H1 (cell line): ENCODE results near the gene NRN1L. TPM values are rescaled to one million over a fixed set of nuclear protein-coding genes. Genes with fewer than 3 reads are reported as not detected.
A peak's percentile ranks its signal among the peaks of the same experiment; 100 is the strongest.

Source experiments
- CTCF ChIA-PET: fragments of 300-600 bp; sonication (Branson Sonifier 250); formaldehyde crosslinking; loops from one replicate; lab custom pipeline; 2021; ENCODE audit not compliant: partially characterized antibody; lab: Charles Lee
- POLR2A ChIA-PET: fragments of 300-600 bp; sonication (Branson Sonifier 250); formaldehyde crosslinking; loops from one replicate; lab custom pipeline; 2021; ENCODE audit warnings: inconsistent platforms; ENCODE audit not compliant: partially characterized antibody; lab: Charles Lee
- DNase-seq, 2 experiments: peaks; one replicate each; pipeline versions ENCODE4 v3.0.0 to v3.0.0-alpha.2; 2010 to 2022; ENCODE audit warnings: low spot score in 2 of 2, low read depth in 1 of 2, mixed read lengths in 1 of 2
- FAIRE-seq: peaks from 2 replicates; lab custom pipeline; 2011; peaks lifted over from hg19 to GRCh38; lab: Jason Lieb, UNC
- H2AFZ ChIP-seq: 2 replicates; pipeline ENCODE4 v1.8.1; 2012; ENCODE audit warnings: low read length, inconsistent platforms
- H2AK5ac ChIP-seq: 2 replicates; pipeline ENCODE4 v1.6.1; 2013; ENCODE audit warnings: low read depth, low read length
- H2BK120ac ChIP-seq: replicated peaks from 2 replicates; pipeline ENCODE3; 2013; ENCODE audit warnings: low read depth, low read length, inconsistent platforms
- H2BK12ac ChIP-seq: 2 replicates; pipeline ENCODE4 v1.6.1; 2013; ENCODE audit warnings: low read depth, low read length
- H2BK15ac ChIP-seq: 2 replicates; pipeline ENCODE4 v1.6.1; 2013; ENCODE audit warnings: low read length
- H2BK20ac ChIP-seq: 2 replicates; pipeline ENCODE4 v1.6.1; 2013; ENCODE audit warnings: low read length
- H2BK5ac ChIP-seq: 2 replicates; pipeline ENCODE4 v1.6.1; 2013; ENCODE audit warnings: low read depth, low read length
- H3K14ac ChIP-seq: 2 replicates; pipeline ENCODE4 v1.6.1; 2013; ENCODE audit warnings: inconsistent platforms; ENCODE audit not compliant: insufficient read length
- H3K18ac ChIP-seq: 2 replicates; pipeline ENCODE4 v1.6.1; 2013; ENCODE audit warnings: low read length; ENCODE audit errors: extremely low read depth
- H3K23ac ChIP-seq: 2 replicates; pipeline ENCODE4 v1.6.1; 2013; ENCODE audit warnings: inconsistent platforms; ENCODE audit not compliant: insufficient read length
- H3K23me2 ChIP-seq: 2 replicates; pipeline ENCODE4 v1.6.1; 2013; ENCODE audit warnings: low read depth, low read length
- H3K27ac ChIP-seq: 2 replicates; pipeline ENCODE4 v1.6.1; 2011; ENCODE audit warnings: low read depth, low read length, inconsistent platforms
- H3K27me3 ChIP-seq, 4 experiments: replicated peaks in 1 of 4; 1 replicate in 1 of 4; 2 replicates in 3 of 4; pipeline versions ENCODE4 v1.6.1 to v1.8.1; 2011 to 2013; ENCODE audit warnings: low read length in 3 of 4, mild to moderate bottlenecking in 3 of 4, inconsistent platforms in 2 of 4, mixed read lengths in 2 of 4, moderate library complexity in 1 of 4; ENCODE audit not compliant: control insufficient read depth in 3 of 4, insufficient read depth in 3 of 4; ENCODE audit errors: extremely low read depth in 1 of 4
- H3K36me3 ChIP-seq, 4 experiments: 2 replicates each; pipeline versions ENCODE4 v1.6.1 to v1.8.1; 2011 to 2013; ENCODE audit warnings: mild to moderate bottlenecking in 4 of 4, low read length in 3 of 4, moderate library complexity in 2 of 4, control low read depth in 1 of 4, inconsistent platforms in 1 of 4; ENCODE audit not compliant: insufficient read depth in 4 of 4, control insufficient read depth in 2 of 4
- H3K4ac ChIP-seq: replicated peaks from 2 replicates; pipeline ENCODE3; 2013; ENCODE audit warnings: low read length, low read depth, mixed read lengths, inconsistent platforms; ENCODE audit not compliant: insufficient read length
- H3K4me1 ChIP-seq, 4 experiments: replicated peaks in 1 of 4; 1 replicate in 1 of 4; 2 replicates in 3 of 4; pipeline versions ENCODE4 v1.6.1 to v1.8.1; 2011 to 2013; ENCODE audit warnings: low read length in 3 of 4, inconsistent platforms in 2 of 4, mixed read lengths in 1 of 4; ENCODE audit not compliant: insufficient read depth in 4 of 4, control insufficient read depth in 3 of 4
- H3K4me2 ChIP-seq, 2 experiments: 2 replicates each; pipeline versions ENCODE4 v1.6.1 to v1.8.1; 2011 to 2013; ENCODE audit warnings: low read depth in 2 of 2, low read length in 2 of 2, control low read depth in 1 of 2, inconsistent platforms in 1 of 2, mild to moderate bottlenecking in 1 of 2; ENCODE audit not compliant: insufficient read depth in 1 of 2
- H3K4me3 ChIP-seq, 4 experiments: fragments of 200-600, 300-600 bp in 1 of 4; sonication (generic), shearing (Covaris generic), sonication (Bioruptor Twin) in 1 of 4; 2 replicates each; pipeline versions ENCODE4 v1.5.1 to v1.8.1; 2011 to 2016; ENCODE audit warnings: low read length in 4 of 4, low read depth in 3 of 4, control low read depth in 2 of 4, inconsistent platforms in 2 of 4, mild to moderate bottlenecking in 2 of 4, mixed read lengths in 1 of 4, moderate library complexity in 1 of 4; ENCODE audit not compliant: insufficient read depth in 2 of 4; ENCODE audit errors: extremely low read depth in 1 of 4
- H3K56ac ChIP-seq: replicated peaks from 2 replicates; pipeline ENCODE3; 2013; ENCODE audit warnings: low read depth, mild to moderate bottlenecking, mixed read lengths, low read length, inconsistent platforms; ENCODE audit not compliant: insufficient read length
- H3K79me1 ChIP-seq: 2 replicates; pipeline ENCODE4 v1.6.1; 2013; ENCODE audit warnings: low read depth, low read length, control low read depth
- H3K79me2 ChIP-seq, 2 experiments: 2 replicates each; pipeline versions ENCODE4 v1.6.1 to v1.8.1; 2012 to 2013; ENCODE audit warnings: low read length in 2 of 2, mild to moderate bottlenecking in 2 of 2, inconsistent platforms in 1 of 2; ENCODE audit not compliant: insufficient read depth in 2 of 2, control insufficient read depth in 1 of 2
- H3K9ac ChIP-seq, 4 experiments: replicated peaks in 1 of 4; 1 replicate in 1 of 4; 2 replicates in 3 of 4; pipeline versions ENCODE4 v1.6.1 to v1.8.1; 2011 to 2013; ENCODE audit warnings: low read depth in 3 of 4, low read length in 3 of 4, control low read depth in 2 of 4, mild to moderate bottlenecking in 2 of 4, moderate library complexity in 2 of 4, inconsistent platforms in 1 of 4; ENCODE audit errors: extremely low read depth in 1 of 4
- H3K9me3 ChIP-seq, 2 experiments: 2 replicates each; pipeline versions ENCODE4 v1.6.1 to v1.8.1; 2012 to 2013; ENCODE audit warnings: mild to moderate bottlenecking in 2 of 2, moderate library complexity in 2 of 2, control low read depth in 1 of 2, inconsistent platforms in 1 of 2, low read depth in 1 of 2, low read length in 1 of 2, mixed read lengths in 1 of 2; ENCODE audit not compliant: insufficient read depth in 2 of 2
- H4K20me1 ChIP-seq, 2 experiments: replicated peaks in 1 of 2; 2 replicates each; pipeline versions ENCODE3 to v1.8.1; 2011 to 2013; ENCODE audit warnings: inconsistent platforms in 2 of 2, low read length in 2 of 2, mild to moderate bottlenecking in 1 of 2; ENCODE audit not compliant: insufficient read depth in 2 of 2, control insufficient read depth in 1 of 2
- H4K5ac ChIP-seq: 2 replicates; pipeline ENCODE4 v1.6.1; 2013; ENCODE audit warnings: low read length, low read depth, mixed read lengths, inconsistent platforms; ENCODE audit not compliant: insufficient read length
- H4K8ac ChIP-seq: 2 replicates; pipeline ENCODE4 v1.8.0; 2013; ENCODE audit warnings: mild to moderate bottlenecking, moderate library complexity, low read length, inconsistent platforms; ENCODE audit not compliant: insufficient read depth; ENCODE audit errors: extremely low read depth
- H4K91ac ChIP-seq: replicated peaks from 2 replicates; pipeline ENCODE3; 2013; ENCODE audit warnings: low read length, mixed read lengths, inconsistent platforms; ENCODE audit not compliant: insufficient read length
- BACH1 ChIP-seq: IDR thresholded peaks from 2 replicates; pipeline ENCODE4 v1.6.1; 2012; ENCODE audit warnings: low read length, improper control_type of control experiment
- GABPA ChIP-seq: IDR thresholded peaks from 2 replicates; pipeline ENCODE4 v1.6.1; 2011; ENCODE audit warnings: mild to moderate bottlenecking, low read length, moderate library complexity, borderline replicate concordance; ENCODE audit not compliant: insufficient read depth
- KDM5A ChIP-seq: fragments of 200-600 bp; IDR thresholded peaks from 2 replicates; pipeline ENCODE4 v1.7.1; 2012; ENCODE audit warnings: mild to moderate bottlenecking, low read length, inconsistent platforms, mixed read lengths
- POLR2A ChIP-seq, 2 experiments: IDR thresholded peaks; 1 replicate in 1 of 2; 2 replicates in 1 of 2; pipeline ENCODE4 v1.6.1; 2011; ENCODE audit warnings: low read depth in 2 of 2, low read length in 2 of 2, mild to moderate bottlenecking in 2 of 2; ENCODE audit errors: control extremely low read depth in 1 of 2
- SP2 ChIP-seq: IDR thresholded peaks from 2 replicates; pipeline ENCODE4 v1.6.1; 2012; ENCODE audit warnings: mild to moderate bottlenecking, low read length, inconsistent platforms
- SRF ChIP-seq: IDR thresholded peaks from 2 replicates; pipeline ENCODE4 v1.6.1; 2011; ENCODE audit warnings: mild to moderate bottlenecking, low read depth, low read length, moderate library complexity
- TBP ChIP-seq: IDR thresholded peaks from 2 replicates; pipeline ENCODE4 v1.6.1; 2011; ENCODE audit warnings: low read depth, low read length, improper control_type of control experiment
- TCF12 ChIP-seq: IDR thresholded peaks from 2 replicates; pipeline ENCODE4 v1.6.1; 2011; ENCODE audit warnings: low read depth, mild to moderate bottlenecking, low read length
- TEAD4 ChIP-seq: IDR thresholded peaks from 2 replicates; pipeline ENCODE4 v1.6.1; 2012; ENCODE audit warnings: low read depth, low read length, inconsistent platforms, mixed read lengths
- WGBS, 2 experiments: shearing (Covaris generic) in 1 of 2; methylation state at CpG; one replicate each; pipeline versions ENCODE4 v1.1.6 to v1.1.7; 2013 to 2015; ENCODE audit warnings: low lambda C conversion rate in 2 of 2, mixed read lengths in 2 of 2, inconsistent platforms in 1 of 2, low coverage in 1 of 2, missing lambda C conversion rate in 1 of 2; ENCODE audit not compliant: insufficient replicate concordance in 2 of 2, insufficient coverage in 1 of 2, insufficient read length in 1 of 2; ENCODE audit errors: extremely low coverage in 1 of 2, missing lambda C conversion rate in 1 of 2; 5-methylcytosine and 5-hydroxymethylcytosine counted together
- polyA plus RNA-seq, 7 experiments: library from polyadenylated mRNA; depleted of rRNA in 3 of 7; stranded (reverse) in 5 of 7; unstranded in 2 of 7; fragments of >200 nt in 5 of 7; fragments of 200-250 nt in 2 of 7; gene quantifications; 1 replicate in 5 of 7; 2 replicates in 1 of 7; 4 replicates in 1 of 7; pipeline versions ENCODE4 v1.2.1 to v1.2.3, GENCODE V29; 2011 to 2013; ENCODE audit warnings: missing spikeins in 2 of 7, mixed read lengths in 2 of 7
- total RNA-seq: library from RNA; stranded (reverse); fragmentation: NEBNext Ultra II Directional; extraction: Animal tissue kit (Norgen Biotek cat#: 25700); gene quantifications from 2 replicates; pipeline ENCODE4 v1.2.1, GENCODE V29; 2021
- TF ChIP-seq, protein P1 (sequence below): IDR thresholded peaks from 2 replicates; pipeline ENCODE4 v1.6.1; 2011; ENCODE audit warnings: low read length, improper control_type of control experiment

NRN1L gene
- total and polyA plus RNA-seq, 2 of the 8 experiments (the other 6 are each of a cell fraction or from before 2014, with no cell fraction given), result 4.1 to 35.2 TPM

DNA sequence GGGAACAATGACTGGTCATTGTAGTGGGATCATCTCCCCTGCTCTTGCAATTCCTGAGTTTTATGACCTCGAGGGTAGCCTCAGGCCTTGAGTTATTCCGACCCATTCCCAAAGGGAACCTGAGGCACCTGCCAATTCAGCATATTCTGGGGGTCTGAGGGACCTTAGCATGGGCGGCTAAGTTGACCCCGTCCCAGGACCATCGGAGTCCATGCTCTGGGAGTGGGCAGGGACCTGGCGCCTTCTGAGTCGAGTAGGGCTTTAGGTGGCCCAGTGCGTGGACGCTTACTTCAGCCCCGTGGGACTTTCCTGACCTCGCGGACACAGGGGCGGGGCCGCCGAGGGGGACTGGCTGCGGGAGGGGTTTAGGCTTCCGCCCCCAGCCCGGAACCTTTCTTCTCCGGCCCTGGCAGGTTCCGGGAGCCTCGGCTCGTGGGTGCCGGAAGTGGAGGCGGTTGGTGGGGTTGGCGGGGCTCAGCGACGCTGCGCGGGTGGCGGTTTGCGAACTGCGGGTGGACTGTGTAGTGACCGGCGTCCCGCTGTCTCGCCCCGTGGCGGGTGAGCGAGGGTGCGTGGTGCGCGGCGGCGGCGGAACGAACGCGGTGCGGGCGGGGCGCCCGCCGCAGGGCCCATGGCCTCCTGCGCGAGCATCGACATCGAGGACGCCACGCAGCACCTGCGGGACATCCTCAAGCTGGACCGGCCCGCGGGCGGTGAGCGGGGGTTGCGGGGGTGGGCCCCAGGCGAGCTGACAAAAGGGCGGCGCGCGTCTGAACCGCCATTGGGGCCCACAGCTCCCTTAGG is 11.9 kb upstream of the NRN1L start, which contains the start of gene EDC4:
EDC4 (plus strand) TSS at position 422 of the 804 bp plus-strand sequence; CDS start at position 632, 210 bp downstream.
- Histone ChIP-seq H3K4me2 (peak within 1 kb of the TSS; percentile 89 to 95), H3K23me2 (peaks cover 2% of the 10 kb centered on the region; the same call in 1 of the 2 replicates), H4K8ac (peak within 1 kb of the TSS; percentile 84), H4K5ac (peak within 1 kb of the TSS; percentile 28), H3K27ac (peak within 1 kb of the TSS; percentile 53), H3K27me3 (no peaks in the 10 kb centered on the region), H3K4ac (no peak within 1 kb of the TSS), H3K4me3 (peak within 1 kb of the TSS; percentile 85 to 97 (median 93)), H3K79me2 (peaks cover 3 to 30% of the 10 kb centered on the region in 2 experiments; a peak in 3 of 4 replicates), H3K79me1 (peaks cover 13% of the 10 kb centered on the region), H2BK120ac (no peak within 1 kb of the TSS), H4K20me1 (peaks cover 7 to 12% of the 10 kb centered on the region in 2 experiments), H3K9me3 (no peaks in the 10 kb centered on the region), H3K23ac (no peak within 1 kb of the TSS), H2BK20ac (no peak within 1 kb of the TSS), H3K9ac (peak within 1 kb of the TSS; percentile 74 to 99 (median 82)), H4K91ac (peak within 1 kb of the TSS; percentile 41), H3K4me1 (peaks cover 0 to 7% (median 3%) of the 10 kb centered on the region in 4 experiments; a peak in 3 of 7 replicates), H2AFZ (peak within 1 kb of the TSS; percentile 54), H3K36me3 (peaks cover 7 to 44% (median 27%) of the 10 kb centered on the region in 4 experiments), H3K18ac (no peak within 1 kb of the TSS; the same call in 1 of the 2 replicates), H2AK5ac (no peak within 1 kb of the TSS; the same call in 1 of the 2 replicates), H2BK12ac (peak within 1 kb of the TSS; percentile 29; the same call in 1 of the 2 replicates), H3K14ac (no peak within 1 kb of the TSS), H2BK15ac (0 out of 2 replicates have a peak within 1 kb of the TSS, but pooled peaks have one; percentile 61), H3K56ac (no peak within 1 kb of the TSS), H2BK5ac (peak within 1 kb of the TSS; percentile 81)
- DNase-seq (peak in 1 of 2 experiments; percentile 92), FAIRE-seq (no peak)
- ChIA-PET CTCF (interaction anchor here (0.6 to 21.8 kb wide), 8 partner anchors 10 to 200 kb away, joined by 3 to 623 read pairs (median 4); partner anchors contain the start of genes CTRL, LCAT, NRN1L and PSMB10), POLR2A (interaction anchor here (0.6 to 2.7 kb wide), 18 partner anchors 9 to 115 kb away, joined by 3 to 19 read pairs (median 4); partner anchors contain the start of genes CENPT, NRN1L, NUTF2 and PSKH1)
- WGBS, 2 experiments, result 6% methylated on average over 65 of the region's 72 CpGs; no CpG with 5 or more reads in 1 of the 2 experiments
- TF ChIP-seq TBP (peak; percentile 70; the same call in 1 of the 2 replicates), KDM5A (peak; percentile 59), SRF (0 out of 2 replicates have a peak, but pooled peaks have one; percentile 35), SP2 (no peak), GABPA (peak; percentile 96), TEAD4 (no peak), BACH1 (peak; percentile 59), POLR2A (IDR thresholded peaks at IDR 0.05; ENCODE audit: control extremely low read depth in 1 of 2, low read depth in 2 of 2, low read length in 2 of 2) (peak in 1 of 2 experiments; percentile 74; a peak in 2 of 3 replicates), TCF12 (no peak)
- TF ChIP-seq, protein P1, sequence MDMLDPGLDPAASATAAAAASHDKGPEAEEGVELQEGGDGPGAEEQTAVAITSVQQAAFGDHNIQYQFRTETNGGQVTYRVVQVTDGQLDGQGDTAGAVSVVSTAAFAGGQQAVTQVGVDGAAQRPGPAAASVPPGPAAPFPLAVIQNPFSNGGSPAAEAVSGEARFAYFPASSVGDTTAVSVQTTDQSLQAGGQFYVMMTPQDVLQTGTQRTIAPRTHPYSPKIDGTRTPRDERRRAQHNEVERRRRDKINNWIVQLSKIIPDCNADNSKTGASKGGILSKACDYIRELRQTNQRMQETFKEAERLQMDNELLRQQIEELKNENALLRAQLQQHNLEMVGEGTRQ, result 0 out of 2 replicates have a peak, but pooled peaks have one; percentile 5
